Measurements from ENCODE around the gene WDFY4.

The WDFY4 gene

GRCh38 chr10:48838834-48839233, 154.2 kb downstream of the WDFY4 start:
- TF ChIP-seq USF1 (IDR thresholded peaks at IDR 0.05) (no peak), EGR1 (IDR thresholded peaks at IDR 0.05) (no peak), CREB1 (IDR thresholded peaks at IDR 0.05; ENCODE audit: low read depth) (no peak), NFIC (IDR thresholded peaks at IDR 0.05) (no peak), CEBPB (IDR thresholded peaks at IDR 0.05) (no peak), FOXM1 (IDR thresholded peaks at IDR 0.05; ENCODE audit: borderline replicate concordance, low read depth) (no peak)

GRCh38 chr10:48839809-48840679, 155.4 kb downstream of the WDFY4 start:
- no peak for TF ChIP-seq CEBPB (IDR thresholded peaks at IDR 0.05)

GRCh38 chr10:48842231-48842630, 157.6 kb downstream of the WDFY4 start:
- TF ChIP-seq TCF12 (IDR thresholded peaks at IDR 0.05; ENCODE audit: low read depth): no peak
- no peak for TF ChIP-seq CREB1 (IDR thresholded peaks at IDR 0.05; ENCODE audit: low read depth)
- TF ChIP-seq TEAD4 (IDR thresholded peaks at IDR 0.05): no peak
- no peak for TF ChIP-seq EP300 (IDR thresholded peaks at IDR 0.05; ENCODE audit: borderline replicate concordance)
- no peak for TF ChIP-seq NFIC (IDR thresholded peaks at IDR 0.05)

GRCh38 chr10:48843198-48843597, 158.5 kb downstream of the WDFY4 start:
- TF ChIP-seq TCF12 (IDR thresholded peaks at IDR 0.05; ENCODE audit: low read depth) (no peak), TEAD4 (IDR thresholded peaks at IDR 0.05) (no peak), TAF1 (IDR thresholded peaks at IDR 0.05; ENCODE audit: low read depth) (no peak), YY1 (IDR thresholded peaks at IDR 0.05; ENCODE audit: low read depth) (no peak), EP300 (IDR thresholded peaks at IDR 0.05; ENCODE audit: borderline replicate concordance) (no peak)

- TF ChIP-seq EGR1 (IDR thresholded peaks at IDR 0.05) (no peak), MAX (IDR thresholded peaks at IDR 0.05) (no peak), TEAD4 (IDR thresholded peaks at IDR 0.05) (no peak), CEBPB (IDR thresholded peaks at IDR 0.05) (no peak), USF1 (IDR thresholded peaks at IDR 0.05) (no peak), ZBTB7A (IDR thresholded peaks at IDR 0.05; ENCODE audit: low read depth) (no peak), EP300 (IDR thresholded peaks at IDR 0.05; ENCODE audit: borderline replicate concordance) (no peak), YY1 (IDR thresholded peaks at IDR 0.05; ENCODE audit: low read depth) (no peak), RAD21 (IDR thresholded peaks at IDR 0.05; ENCODE audit: low read depth) (no peak)
These were observed 159.9 kb downstream of the WDFY4 start for GRCh38 chr10:48844616-48845015.

GRCh38 chr10:48845512-48845911, 160.8 kb downstream of the WDFY4 start:
- TF ChIP-seq TEAD4 (IDR thresholded peaks at IDR 0.05): no peak
- TF ChIP-seq MAX (IDR thresholded peaks at IDR 0.05): no peak

- no peak for TF ChIP-seq MAX (IDR thresholded peaks at IDR 0.05)
- no peak for TF ChIP-seq YY1 (IDR thresholded peaks at IDR 0.05; ENCODE audit: low read depth)
- TF ChIP-seq CEBPB (IDR thresholded peaks at IDR 0.05): no peak
- no peak for TF ChIP-seq TAF1 (IDR thresholded peaks at IDR 0.05; ENCODE audit: low read depth)
- TF ChIP-seq NFIC (IDR thresholded peaks at IDR 0.05): no peak
- no peak for TF ChIP-seq TEAD4 (IDR thresholded peaks at IDR 0.05)
- no peak for TF ChIP-seq TCF12 (IDR thresholded peaks at IDR 0.05; ENCODE audit: low read depth)
- TF ChIP-seq USF1 (IDR thresholded peaks at IDR 0.05): no peak
- TF ChIP-seq EP300 (IDR thresholded peaks at IDR 0.05; ENCODE audit: borderline replicate concordance): no peak
- TF ChIP-seq RAD21 (IDR thresholded peaks at IDR 0.05; ENCODE audit: low read depth): no peak
- no peak for TF ChIP-seq EGR1 (IDR thresholded peaks at IDR 0.05)
- no peak for TF ChIP-seq FOXM1 (IDR thresholded peaks at IDR 0.05; ENCODE audit: borderline replicate concordance, low read depth)
These were observed 163.0 kb downstream of the WDFY4 start for GRCh38 chr10:48847691-48848090.

GRCh38 chr10:48856855-48857254, 172.2 kb downstream of the WDFY4 start:
- TF ChIP-seq TAF1 (IDR thresholded peaks at IDR 0.05; ENCODE audit: low read depth) (no peak), NFIC (IDR thresholded peaks at IDR 0.05) (no peak), CREB1 (IDR thresholded peaks at IDR 0.05; ENCODE audit: low read depth) (no peak), TCF12 (IDR thresholded peaks at IDR 0.05; ENCODE audit: low read depth) (no peak), EGR1 (IDR thresholded peaks at IDR 0.05) (no peak), TEAD4 (IDR thresholded peaks at IDR 0.05) (no peak), USF1 (IDR thresholded peaks at IDR 0.05) (no peak), REST (IDR thresholded peaks at IDR 0.05; ENCODE audit: low read depth) (no peak)

Measured in Ishikawa (cell line).